Measurements from ENCODE around the gene SCIMP.

DNA sequence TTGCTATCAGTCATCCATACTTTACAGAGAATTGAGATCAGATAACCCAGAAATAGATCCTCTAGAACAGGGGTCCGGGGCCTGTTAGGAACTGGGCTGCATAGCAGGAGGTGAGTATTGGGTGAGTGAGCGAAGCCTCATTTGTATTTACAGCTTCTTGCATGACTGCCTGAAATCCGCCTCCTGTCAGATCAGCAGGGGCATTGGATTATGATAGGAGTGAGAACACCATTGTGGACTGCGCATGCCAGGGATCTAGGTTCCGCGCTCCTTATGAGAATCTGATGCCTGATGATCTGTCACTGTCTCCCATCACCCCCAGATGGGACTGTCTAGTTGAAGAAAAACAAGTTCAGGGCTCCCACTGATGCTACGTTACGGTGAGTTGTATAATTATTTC, 13.0 kb upstream of the SCIMP start:
- TF ChIP-seq, protein P1, sequence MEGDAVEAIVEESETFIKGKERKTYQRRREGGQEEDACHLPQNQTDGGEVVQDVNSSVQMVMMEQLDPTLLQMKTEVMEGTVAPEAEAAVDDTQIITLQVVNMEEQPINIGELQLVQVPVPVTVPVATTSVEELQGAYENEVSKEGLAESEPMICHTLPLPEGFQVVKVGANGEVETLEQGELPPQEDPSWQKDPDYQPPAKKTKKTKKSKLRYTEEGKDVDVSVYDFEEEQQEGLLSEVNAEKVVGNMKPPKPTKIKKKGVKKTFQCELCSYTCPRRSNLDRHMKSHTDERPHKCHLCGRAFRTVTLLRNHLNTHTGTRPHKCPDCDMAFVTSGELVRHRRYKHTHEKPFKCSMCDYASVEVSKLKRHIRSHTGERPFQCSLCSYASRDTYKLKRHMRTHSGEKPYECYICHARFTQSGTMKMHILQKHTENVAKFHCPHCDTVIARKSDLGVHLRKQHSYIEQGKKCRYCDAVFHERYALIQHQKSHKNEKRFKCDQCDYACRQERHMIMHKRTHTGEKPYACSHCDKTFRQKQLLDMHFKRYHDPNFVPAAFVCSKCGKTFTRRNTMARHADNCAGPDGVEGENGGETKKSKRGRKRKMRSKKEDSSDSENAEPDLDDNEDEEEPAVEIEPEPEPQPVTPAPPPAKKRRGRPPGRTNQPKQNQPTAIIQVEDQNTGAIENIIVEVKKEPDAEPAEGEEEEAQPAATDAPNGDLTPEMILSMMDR (conservative IDR thresholded peaks at IDR 0.05) = no peak
- TF ChIP-seq ZFX (IDR thresholded peaks at IDR 0.05) = no peak

All from C4-2B (cell line).